Activated naive CD4-positive, alpha-beta T cell treated with Interleukin-2 at 50 U/mL for 16 hours (primary cell): ENCODE measurements around the gene DENR.
A peak's percentile ranks its signal among the peaks of the same experiment; 100 is the strongest.
"Not testable (repeated sequence)": the region's sequence is repeated elsewhere in the genome, so short reads cannot be mapped to it uniquely, and the experiment has no call there.

Experiments
- DNase-seq: peaks from one replicate; pipeline ENCODE4 v3.0.0-alpha.2; 2020

Gene DENR

GRCh38 chr12:122752464-122753318 is at the start of gene DENR:
Gene DENR, plus strand, starts transcription at chr12:122752824. Its CDS starts 878 bp downstream, at chr12:122753702.
- DNase-seq = peak; percentile 99

- not testable (repeated sequence) for DNase-seq
Observed at GRCh38 chr12:122702890-122703611, 49.6 kb upstream of the DENR start, which contains the start of gene HCAR2. Gene HCAR2, minus strand, starts transcription at chr12:122703357. Its CDS starts 74 bp downstream, at chr12:122703283.

GRCh38 chr12:122703841-122704240 is 48.8 kb upstream of the DENR start:
- DNase-seq = not testable (repeated sequence)

GRCh38 chr12:122709287-122709686 is 43.3 kb upstream of the DENR start:
- DNase-seq = not testable (repeated sequence)

GRCh38 chr12:122710341-122710740 is 42.3 kb upstream of the DENR start:
- DNase-seq = not testable (repeated sequence)

- DNase-seq = not testable (repeated sequence)
Observed at GRCh38 chr12:122711266-122711665, 41.4 kb upstream of the DENR start.

- not testable (repeated sequence) for DNase-seq
Observed at GRCh38 chr12:122713491-122714188, 39.0 kb upstream of the DENR start.

- not testable (repeated sequence) for DNase-seq
Observed at GRCh38 chr12:122715211-122715610, 37.4 kb upstream of the DENR start.

- not testable (repeated sequence) for DNase-seq
Observed at GRCh38 chr12:122716658-122717057, 36.0 kb upstream of the DENR start, which contains the start of gene HCAR3. Gene HCAR3, minus strand, starts transcription at chr12:122716811. Its CDS starts 74 bp downstream, at chr12:122716737.

- no peak for DNase-seq
Observed at GRCh38 chr12:122721057-122721545, 31.5 kb upstream of the DENR start.

GRCh38 chr12:122722387-122722786 is 30.2 kb upstream of the DENR start:
- DNase-seq = no peak

- DNase-seq = no peak
Observed at GRCh38 chr12:122724641-122725243, 27.9 kb upstream of the DENR start.

GRCh38 chr12:122725452-122726079 is 27.1 kb upstream of the DENR start:
- DNase-seq = no peak

- DNase-seq = peak; percentile 21
Observed at GRCh38 chr12:122726080-122726558, 26.5 kb upstream of the DENR start.

- DNase-seq = no peak
Observed at GRCh38 chr12:122729583-122730214, 22.9 kb upstream of the DENR start.

GRCh38 chr12:122730215-122731014 is 22.2 kb upstream of the DENR start, which contains the start of gene HCAR1:
Gene HCAR1, minus strand, starts transcription at chr12:122730844. Its CDS starts 505 bp downstream, at chr12:122730339.
- peak; percentile 49 for DNase-seq

- DNase-seq = peak; percentile 30
Observed at GRCh38 chr12:122732170-122732569, 20.5 kb upstream of the DENR start.

GRCh38 chr12:122732611-122733010 is 20.0 kb upstream of the DENR start:
- DNase-seq = no peak

- DNase-seq = no peak
Observed at GRCh38 chr12:122738571-122738970, 14.1 kb upstream of the DENR start.

- DNase-seq = no peak
Observed at GRCh38 chr12:122740351-122740750, 12.3 kb upstream of the DENR start.
